ENCODE data around the gene DMAC2.

The DMAC2 gene

DNA sequence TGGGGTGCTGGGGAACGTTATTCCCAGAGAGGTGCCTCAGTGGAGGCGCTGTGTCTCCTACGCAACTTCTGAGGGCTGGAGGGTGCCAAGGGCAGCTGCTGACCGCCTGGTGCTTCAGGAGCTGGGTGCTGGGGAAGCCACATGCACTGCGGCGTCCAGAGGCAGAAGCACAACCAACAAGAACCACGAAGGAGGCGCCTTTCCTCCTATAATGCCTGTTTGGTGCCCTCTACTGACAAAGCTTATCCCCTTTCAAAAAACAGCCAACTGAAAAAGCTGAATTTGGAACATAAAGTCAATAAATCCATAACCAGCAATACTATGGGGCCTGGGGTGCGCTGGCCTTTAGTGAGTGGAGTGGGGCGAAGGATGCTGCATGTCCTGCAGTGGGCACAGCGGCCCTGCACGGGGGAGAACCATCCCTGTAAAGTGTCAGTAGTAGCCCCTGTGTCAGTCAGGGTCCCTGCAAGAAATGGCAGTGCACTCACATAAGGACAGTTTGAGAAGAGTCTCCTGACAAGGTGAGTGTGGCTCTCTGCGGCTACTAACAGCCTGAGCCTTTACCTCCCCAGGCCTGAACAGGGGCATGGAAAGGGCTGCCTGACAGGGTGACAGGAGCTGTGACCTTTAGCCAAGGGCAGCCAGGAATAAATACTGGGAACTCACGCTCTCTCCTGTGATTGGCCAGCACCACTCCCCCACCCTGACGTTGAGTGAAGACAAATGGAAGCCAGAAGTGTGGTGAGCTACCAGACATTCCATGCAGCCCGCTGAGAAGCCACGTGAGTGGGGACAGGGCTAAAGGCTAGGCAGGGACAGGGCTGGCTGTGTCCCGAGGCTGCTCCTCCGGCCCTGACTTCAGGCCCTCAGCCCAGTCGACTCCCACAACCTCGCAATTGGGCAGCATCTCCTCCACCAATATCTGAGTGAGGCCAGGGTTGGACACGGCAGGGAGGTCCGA lies 8.0 kb downstream of the DMAC2 start:
- H3K4me3 ChIP-seq (ENCODE audit: low read depth, low read length): no peak overlapping the region
- TF ChIP-seq, protein P1, sequence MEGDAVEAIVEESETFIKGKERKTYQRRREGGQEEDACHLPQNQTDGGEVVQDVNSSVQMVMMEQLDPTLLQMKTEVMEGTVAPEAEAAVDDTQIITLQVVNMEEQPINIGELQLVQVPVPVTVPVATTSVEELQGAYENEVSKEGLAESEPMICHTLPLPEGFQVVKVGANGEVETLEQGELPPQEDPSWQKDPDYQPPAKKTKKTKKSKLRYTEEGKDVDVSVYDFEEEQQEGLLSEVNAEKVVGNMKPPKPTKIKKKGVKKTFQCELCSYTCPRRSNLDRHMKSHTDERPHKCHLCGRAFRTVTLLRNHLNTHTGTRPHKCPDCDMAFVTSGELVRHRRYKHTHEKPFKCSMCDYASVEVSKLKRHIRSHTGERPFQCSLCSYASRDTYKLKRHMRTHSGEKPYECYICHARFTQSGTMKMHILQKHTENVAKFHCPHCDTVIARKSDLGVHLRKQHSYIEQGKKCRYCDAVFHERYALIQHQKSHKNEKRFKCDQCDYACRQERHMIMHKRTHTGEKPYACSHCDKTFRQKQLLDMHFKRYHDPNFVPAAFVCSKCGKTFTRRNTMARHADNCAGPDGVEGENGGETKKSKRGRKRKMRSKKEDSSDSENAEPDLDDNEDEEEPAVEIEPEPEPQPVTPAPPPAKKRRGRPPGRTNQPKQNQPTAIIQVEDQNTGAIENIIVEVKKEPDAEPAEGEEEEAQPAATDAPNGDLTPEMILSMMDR (IDR thresholded peaks at IDR 0.05; ENCODE audit: low read depth, low read length): no peak

DNA sequence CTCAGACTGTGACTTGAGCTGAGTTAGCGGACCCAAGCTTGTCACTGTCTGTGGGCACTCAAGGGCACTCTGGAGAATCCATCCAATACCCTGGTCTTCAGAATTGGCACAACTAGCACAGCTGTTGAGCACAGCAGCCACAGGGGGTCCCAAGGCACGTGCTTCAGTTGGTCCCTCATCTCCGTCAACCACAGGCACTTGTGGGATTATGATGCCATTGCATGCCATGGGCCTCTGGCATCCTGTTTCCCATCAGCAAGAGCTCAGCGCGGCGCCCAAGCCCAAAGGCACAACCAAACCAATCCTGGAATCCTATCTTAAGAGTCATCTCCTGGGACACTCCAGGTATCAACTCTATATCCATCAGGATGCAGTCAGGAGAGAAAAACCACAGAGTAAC lies 8.8 kb downstream of the DMAC2 start:
- TF ChIP-seq, protein P1 (IDR thresholded peaks at IDR 0.05; ENCODE audit: low read depth, low read length): no peak
- no peak overlapping the region for H3K4me3 ChIP-seq (ENCODE audit: low read depth, low read length)

DNA sequence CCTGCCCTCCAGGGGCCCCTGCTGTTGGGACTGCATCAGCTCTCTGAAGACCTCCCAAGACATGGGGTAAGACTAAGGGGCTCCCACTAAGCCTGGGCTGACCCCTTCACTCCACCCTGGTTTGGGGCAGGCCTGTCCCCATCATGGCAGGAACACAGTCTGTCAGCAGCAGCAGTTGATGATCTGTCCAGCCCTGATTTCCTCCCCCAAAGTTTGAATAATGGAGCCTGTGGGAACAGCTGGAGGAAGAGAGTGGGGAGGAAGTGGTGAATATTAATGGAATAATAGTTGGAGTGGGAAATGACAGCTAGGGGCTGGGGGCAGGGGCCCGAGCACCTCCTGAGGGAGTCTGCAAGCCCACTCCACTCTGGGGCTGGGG lies 11.2 kb downstream of the DMAC2 start:
- TF ChIP-seq, protein P1 (IDR thresholded peaks at IDR 0.05; ENCODE audit: low read depth, low read length): no peak
- no peak overlapping the region for H3K4me3 ChIP-seq (ENCODE audit: low read depth, low read length)

DNA sequence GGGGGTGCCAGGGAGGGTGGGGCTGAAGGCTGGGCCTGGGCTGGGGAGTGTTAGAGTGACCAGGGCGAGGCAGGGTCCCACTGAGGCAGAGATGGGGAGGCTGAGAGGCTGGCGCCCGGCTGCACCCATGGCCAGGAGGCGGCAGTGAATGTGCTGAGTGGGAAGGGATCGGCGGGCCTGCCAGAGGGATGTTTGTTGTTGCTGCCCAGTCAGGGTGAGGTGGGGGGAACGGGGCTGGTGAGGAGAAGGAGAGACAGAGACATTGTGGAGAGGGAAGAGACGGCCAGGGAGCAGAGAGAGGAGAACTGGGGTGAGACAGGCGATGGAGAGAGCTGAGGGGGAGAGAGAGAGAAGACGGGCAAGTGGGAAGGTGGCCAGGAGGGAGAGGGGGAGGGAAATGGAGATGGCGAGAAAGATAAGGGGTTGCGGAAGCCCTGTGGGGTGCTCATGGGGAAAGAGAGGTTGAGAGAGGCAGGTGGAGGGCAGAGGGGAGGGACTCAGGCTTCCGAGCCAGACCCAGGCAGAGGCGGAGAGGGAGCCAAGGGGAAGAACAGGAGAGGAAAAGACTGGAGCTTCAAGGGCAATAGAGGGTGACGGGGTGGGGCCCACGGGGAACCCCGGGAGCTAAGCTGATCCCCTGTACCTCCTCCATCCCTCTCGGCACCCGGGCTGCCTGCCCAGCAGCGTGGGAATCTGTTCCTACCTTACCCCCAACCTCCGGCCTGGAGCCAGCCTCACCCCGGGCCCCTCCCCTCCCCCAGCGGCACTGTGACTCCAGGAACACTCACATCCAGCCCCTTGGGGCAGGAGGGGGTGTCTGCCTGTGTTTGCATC lies 11.8 kb downstream of the DMAC2 start:
- TF ChIP-seq, protein P1 (IDR thresholded peaks at IDR 0.05; ENCODE audit: low read depth, low read length): no peak
- H3K4me3 ChIP-seq (ENCODE audit: low read depth, low read length): peak overlapping the region; percentile 32; the same call in 1 of the 2 replicates

DNA sequence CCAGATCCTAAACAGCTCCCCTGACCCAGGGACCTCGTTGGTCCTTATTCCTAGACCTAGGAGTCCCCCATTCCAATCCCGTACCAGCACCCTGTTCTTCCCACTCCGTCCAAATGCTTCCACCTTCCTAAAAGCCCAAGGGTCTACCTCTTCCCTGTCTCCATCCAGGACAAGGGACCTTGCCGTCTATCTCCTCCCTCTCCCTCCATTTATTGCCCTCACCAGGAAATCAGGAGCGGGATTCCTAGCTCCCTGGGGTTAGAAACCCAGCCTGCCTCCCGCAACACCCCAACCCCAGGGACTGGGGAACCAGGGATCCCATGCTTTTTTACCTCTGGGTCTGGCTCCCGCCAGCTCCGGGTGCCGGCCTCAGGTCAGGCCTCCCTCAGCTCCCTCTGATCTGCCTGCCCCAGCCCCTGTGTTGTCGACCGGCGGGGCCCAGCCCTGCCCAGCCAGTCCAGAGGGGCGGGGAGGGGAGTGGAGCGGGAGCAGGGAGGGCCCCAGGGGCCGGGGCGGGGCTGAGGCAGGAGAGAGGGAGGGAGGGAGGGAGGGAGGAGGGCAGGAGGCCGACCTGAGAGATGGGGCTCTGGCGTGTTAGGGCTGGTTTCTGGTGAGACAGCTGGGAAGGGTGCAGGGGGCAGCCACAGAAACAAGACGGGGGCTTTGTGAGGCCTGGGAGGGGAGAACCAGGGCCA lies 12.6 kb downstream of the DMAC2 start, which contains the start of gene B3GNT8:
Gene B3GNT8 (minus strand): TSS at position 423 of the 695 bp plus-strand sequence. CDS start 596 bp downstream, outside the sequence.
- H3K4me3 ChIP-seq (ENCODE audit: low read depth, low read length): peak within 1 kb of the TSS; percentile 54
- TF ChIP-seq, protein P1 (IDR thresholded peaks at IDR 0.05; ENCODE audit: low read depth, low read length): no peak

DNA sequence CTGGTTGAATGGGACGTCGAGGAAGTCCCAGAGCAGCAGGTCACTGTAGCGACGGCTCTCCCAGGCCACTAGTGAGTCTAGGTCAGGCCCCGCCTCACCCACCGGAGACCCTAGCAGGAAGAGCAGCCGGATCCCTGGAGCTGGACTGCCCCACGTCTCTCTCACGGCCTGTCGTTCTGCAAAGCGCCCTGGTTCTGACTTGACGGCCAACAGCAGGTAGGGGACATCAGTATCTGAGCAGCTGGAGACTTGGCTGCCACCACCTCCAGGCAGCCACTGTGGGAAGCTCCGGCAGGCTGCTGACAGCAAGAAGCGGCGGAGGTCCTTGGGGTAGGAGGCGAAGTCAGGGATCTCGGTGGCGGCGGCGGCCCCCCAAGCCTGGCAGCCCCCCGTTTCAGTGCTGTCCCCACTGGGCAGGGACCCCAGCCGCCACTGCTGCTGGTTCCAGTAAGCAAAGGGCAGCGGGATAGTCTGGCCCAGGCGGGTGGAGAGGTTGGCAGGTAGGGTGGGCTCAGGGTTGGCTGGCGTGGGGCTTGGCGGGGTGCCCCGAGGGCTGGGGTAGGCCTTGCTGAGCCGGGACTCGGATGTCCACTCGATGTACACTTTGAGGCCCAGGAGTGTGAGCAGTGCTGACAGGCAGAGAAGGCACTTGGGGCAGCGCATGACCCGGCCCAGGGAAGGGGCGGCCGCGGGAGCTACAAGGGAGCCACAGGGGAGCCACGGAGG lies 13.4 kb downstream of the DMAC2 start:
- TF ChIP-seq, protein P1 (IDR thresholded peaks at IDR 0.05; ENCODE audit: low read depth, low read length): no peak
- no peak overlapping the region for H3K4me3 ChIP-seq (ENCODE audit: low read depth, low read length)
